Mononuclear cell (primary cell): ENCODE results near the gene STEAP2. TPM values are rescaled to one million over a fixed set of nuclear protein-coding genes. Genes with fewer than 3 reads are reported as not detected.
"Not testable (repeated sequence)": the region's sequence is repeated elsewhere in the genome, so short reads cannot be mapped to it uniquely, and the experiment has no call there.

Source experiments
- H3K27me3 ChIP-seq: 2 replicates; pipeline ENCODE4 v1.6.0; 2011; ENCODE audit warnings: low read length, control low read depth; ENCODE audit not compliant: insufficient read depth
- H3K4me1 ChIP-seq: 2 replicates; pipeline ENCODE4 v1.5.1; 2011; ENCODE audit warnings: mild to moderate bottlenecking, low read length, control low read depth; ENCODE audit not compliant: insufficient read depth
- H3K4me3 ChIP-seq: 2 replicates; pipeline ENCODE4 v1.5.1; 2011; ENCODE audit warnings: mild to moderate bottlenecking, low read length, moderate library complexity
- H3K9me3 ChIP-seq: 2 replicates; pipeline ENCODE4 v1.5.1; 2011; ENCODE audit warnings: low read depth, mild to moderate bottlenecking, control low read depth, low read length
- total RNA-seq: library from RNA; depleted of rRNA; stranded (reverse); fragments of >200 nt; gene quantifications from one replicate; pipeline ENCODE4 v1.2.3, GENCODE V29; 2012

Gene STEAP2
- total RNA-seq, 1 donor: 0.10 TPM

DNA sequence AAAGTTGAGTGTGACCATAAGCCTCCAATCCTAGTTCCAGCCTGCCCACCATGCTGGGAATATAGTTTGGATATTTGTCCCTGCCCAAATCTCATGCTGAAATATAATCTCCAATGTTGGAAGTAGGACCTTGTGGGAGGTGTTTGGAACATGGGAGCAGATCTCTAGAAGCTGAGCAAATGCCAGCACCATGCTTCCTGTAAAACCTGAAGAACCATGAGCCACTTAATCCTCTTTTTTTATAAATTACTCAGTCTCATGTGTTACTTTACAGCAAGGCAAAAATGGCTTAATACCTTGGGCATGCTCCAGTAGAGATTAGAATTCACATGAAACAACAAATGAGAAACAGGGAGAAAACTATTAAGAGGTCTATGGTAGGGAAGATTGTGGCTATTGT lies 30.1 kb upstream of the STEAP2 start:
- no peaks in the 10 kb centered on the region for H3K27me3 ChIP-seq
- H3K4me3 ChIP-seq: no peak overlapping the region
- peaks cover 12% of the 10 kb centered on the region for H3K4me1 ChIP-seq
- H3K9me3 ChIP-seq: no peaks in the 10 kb centered on the region

DNA sequence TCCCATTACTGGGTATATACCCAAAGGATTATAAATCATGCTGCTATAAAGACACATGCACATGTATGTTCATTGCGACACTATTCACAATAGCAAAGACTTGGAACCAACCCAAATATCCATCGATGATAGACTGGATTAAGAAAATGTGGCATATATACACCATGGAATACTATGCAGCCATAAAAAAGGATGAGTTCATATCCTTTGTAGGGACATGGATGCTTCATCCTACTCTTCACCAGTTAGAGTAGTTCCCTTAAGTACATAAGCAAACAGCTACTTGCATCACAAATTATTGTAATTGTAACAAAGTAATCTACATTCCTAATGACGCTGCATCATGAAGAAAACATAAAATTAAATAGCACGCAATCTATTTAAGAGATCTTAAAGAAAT lies 25.2 kb upstream of the STEAP2 start:
- H3K9me3 ChIP-seq, H3K4me1 ChIP-seq, H3K4me3 ChIP-seq, H3K27me3 ChIP-seq: not testable (repeated sequence)

DNA sequence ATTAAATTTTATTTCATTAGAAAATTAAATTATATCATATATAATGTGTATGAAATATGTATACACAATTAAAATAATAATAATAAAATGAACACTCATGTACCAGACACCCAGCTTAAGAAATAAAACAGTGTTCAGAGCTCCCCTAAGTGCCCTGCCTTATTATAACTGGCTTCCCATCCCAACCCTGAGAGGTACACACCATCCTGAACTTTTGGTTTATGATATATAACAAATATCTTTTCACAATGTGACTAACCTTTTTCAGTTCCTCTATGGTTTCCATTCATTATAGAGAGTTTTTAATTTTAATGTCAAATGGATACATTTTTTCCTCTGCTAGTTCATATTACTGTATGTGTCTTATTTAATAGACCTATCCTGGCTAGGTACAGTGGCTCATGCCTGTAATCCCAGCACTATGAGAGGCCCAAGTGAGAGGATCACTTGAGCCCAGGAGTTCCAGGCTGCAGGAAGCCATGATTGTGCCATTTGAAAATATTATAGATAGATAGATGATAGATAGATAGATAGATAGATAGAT lies 24.0 kb upstream of the STEAP2 start:
- Histone ChIP-seq H3K27me3 (no peaks in the 10 kb centered on the region), H3K4me1 (no peaks in the 10 kb centered on the region), H3K4me3 (no peak overlapping the region), H3K9me3 (peaks cover 6% of the 10 kb centered on the region)

DNA sequence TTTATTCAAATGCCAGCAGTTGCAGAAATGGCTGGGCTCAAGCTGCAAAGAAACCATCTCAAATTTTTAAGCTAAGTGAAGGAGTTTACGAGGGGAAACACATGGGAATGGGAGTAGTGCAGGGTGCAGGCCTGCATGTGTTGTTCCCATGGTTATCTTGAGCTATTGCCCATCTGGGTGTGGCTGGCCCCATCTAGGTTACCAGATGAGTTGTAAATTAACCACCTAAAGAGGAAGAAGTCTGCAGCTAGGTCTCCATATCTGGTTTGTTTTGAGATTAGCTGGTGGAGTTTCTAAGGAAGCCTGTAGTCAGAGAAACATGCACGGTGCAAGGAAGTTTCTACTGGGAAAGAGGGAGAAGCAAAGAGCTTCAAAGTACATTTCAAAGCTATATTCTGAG lies 23.3 kb upstream of the STEAP2 start:
- no peaks in the 10 kb centered on the region for H3K4me1 ChIP-seq
- no peak overlapping the region for H3K4me3 ChIP-seq

DNA sequence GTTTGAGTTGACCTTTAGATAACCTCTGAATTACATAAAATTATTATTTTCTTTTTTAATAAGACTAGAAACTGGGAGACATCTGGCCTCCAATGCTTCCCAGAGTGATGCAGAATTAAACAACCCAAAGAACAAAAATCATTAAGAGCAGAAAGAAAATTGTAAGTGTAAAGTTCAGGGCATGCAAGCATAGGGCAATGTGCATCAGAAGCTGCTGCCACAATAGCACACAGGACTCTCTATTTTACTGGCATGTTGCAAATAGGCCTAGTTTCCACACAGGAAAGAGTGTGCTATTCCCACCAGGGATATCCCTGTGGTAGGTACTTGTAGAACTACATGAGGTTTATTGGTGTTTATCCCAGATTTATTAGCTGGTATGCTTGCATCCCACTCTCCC lies 20.5 kb upstream of the STEAP2 start:
- Histone ChIP-seq H3K9me3 (peaks cover 6% of the 10 kb centered on the region), H3K27me3 (no peaks in the 10 kb centered on the region), H3K4me1 (no peaks in the 10 kb centered on the region), H3K4me3 (no peak overlapping the region)

More for the DNA sequence above, 23.3 kb upstream of the STEAP2 start:
- no peaks in the 10 kb centered on the region for H3K27me3 ChIP-seq
- H3K9me3 ChIP-seq: peaks cover 6% of the 10 kb centered on the region

DNA sequence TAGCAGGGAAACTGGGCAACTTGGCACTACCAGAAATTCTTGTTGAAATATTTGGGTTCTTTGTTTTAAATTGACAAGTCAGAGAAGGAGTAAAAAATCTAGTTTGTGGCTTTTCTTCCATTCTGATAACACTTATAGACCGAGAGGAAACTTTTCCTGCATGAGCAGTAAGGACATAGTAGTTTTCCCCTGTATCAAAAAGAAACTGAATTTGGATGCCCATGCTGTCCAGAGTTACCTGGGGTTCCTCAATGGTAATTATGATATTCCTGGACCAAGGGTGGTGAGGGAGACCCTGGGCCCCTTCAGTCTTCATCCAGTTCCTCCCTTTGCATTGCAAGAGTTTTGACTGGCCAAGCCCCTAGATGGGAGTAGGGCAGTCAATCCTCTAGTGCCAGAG lies 19.9 kb upstream of the STEAP2 start:
- H3K27me3 ChIP-seq: no peaks in the 10 kb centered on the region
- no peaks in the 10 kb centered on the region for H3K4me1 ChIP-seq
- H3K4me3 ChIP-seq: no peak overlapping the region
- H3K9me3 ChIP-seq: peaks cover 6% of the 10 kb centered on the region

DNA sequence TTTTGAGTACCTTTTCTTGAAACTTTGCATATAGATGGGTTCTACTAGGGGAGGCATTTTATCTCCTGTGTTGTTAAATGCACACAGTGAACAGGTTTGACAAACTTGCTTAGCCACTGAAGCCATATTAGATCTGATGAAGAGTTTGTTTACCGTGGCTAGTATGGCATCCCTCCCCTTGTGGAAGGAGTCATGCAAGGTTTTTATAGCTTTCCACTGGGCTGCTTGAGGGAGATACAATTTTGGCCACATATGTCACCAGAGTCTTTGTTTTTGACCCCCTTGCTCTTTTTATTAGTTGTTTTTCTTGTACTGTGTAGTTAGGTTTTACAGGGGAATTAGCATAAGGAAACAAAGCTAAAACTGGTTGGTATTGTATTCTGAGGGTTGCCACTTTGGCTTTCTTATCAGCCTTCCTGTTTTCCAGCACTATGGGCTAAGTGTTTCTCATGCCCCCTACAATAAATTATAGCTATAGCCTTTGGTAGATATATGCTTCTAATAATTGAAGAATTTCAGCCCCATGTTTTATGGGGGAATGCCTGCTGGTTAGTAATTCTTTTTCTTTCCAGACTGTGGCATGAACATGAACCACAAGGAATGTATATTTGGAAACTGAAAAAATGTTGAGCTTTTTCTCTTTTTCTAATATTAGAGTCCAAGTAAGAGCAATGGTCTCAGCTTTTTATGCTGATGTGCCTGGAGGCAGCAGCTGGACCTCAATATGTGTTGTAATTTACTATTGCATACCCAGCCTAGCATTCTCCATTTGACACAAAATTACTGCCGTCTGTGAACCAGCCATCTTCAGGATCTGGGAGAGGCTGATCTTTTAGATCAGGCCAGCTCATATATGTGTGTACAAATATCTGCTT lies 18.4 kb upstream of the STEAP2 start:
- H3K27me3 ChIP-seq: no peaks in the 10 kb centered on the region

DNA sequence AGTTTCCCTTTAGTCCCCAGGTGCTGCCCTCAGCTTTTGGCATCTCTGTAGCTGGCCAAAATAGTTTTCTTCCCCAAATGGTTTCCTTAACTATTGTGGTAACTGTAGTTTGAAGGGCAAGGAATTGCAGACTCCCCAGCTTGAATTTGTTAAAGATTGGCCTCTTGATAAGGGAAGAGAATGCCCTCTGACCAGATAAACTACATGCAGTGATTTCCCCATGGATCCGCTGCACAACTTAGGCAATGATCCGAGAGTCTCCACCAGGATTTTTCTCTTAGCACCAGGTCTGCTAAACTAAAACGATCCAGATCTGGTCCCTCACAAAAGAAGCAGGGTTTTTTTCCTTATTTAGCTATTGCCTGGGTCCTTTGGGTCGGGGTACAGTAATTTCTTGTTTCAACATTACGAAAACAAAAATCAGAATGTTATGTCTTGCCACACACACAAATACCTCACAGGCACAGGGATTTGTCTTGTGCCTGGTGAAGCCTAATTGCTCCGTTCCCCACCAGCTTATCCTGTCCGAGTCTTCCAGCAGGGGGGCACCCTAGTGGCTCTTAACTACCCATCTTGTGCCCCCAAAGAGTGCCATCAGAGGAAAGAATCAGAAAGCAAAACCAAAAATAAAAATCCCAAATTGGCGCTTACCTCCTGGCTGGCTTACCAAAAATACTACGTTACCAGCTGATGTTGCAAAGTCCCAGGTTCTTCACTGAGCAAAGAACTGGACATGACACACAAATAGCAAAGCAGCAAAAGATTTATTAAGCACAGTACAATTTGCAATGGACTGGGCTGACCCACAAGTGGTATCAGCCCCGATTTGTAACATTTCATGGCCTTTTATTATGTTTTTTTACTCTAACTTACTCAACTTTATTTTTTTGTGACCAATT lies 16.4 kb upstream of the STEAP2 start:
- no peak overlapping the region for H3K4me3 ChIP-seq
- peaks cover 6% of the 10 kb centered on the region for H3K9me3 ChIP-seq
- H3K4me1 ChIP-seq: no peaks in the 10 kb centered on the region
- peaks cover 2% of the 10 kb centered on the region for H3K27me3 ChIP-seq

More for the DNA sequence above, 18.4 kb upstream of the STEAP2 start:
- H3K4me3 ChIP-seq: no peak overlapping the region
- no peaks in the 10 kb centered on the region for H3K4me1 ChIP-seq
- peaks cover 6% of the 10 kb centered on the region for H3K9me3 ChIP-seq

DNA sequence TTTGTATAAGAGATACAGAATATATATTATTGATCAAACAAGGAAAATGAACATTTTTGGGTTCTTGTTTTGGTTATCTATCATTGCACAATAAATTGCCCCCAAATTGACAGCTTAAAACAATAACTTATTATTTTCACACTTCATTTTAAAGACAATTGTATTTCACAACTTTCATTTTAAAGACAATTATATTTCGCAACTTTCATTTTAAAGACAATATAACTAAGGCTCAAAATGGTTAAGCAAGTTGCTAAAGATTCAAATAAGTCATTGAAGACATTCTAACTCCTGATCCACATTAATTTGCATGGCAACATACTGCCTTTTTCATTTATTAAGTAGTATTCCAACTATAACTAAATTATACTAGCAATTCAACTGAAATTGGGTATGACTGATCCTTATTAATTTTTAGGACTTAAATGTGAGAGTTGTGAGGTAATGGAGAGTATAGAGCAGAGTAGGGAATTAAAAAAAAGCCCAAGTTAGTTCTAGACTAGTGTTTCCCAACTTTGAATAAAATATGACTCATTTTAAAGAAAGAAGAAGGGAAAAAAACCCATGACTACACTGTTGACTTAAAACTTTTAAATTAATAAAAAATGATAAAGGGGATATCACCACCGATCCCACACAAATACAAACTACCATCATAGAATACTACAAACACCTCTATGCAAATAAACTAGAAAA lies 9.9 kb upstream of the STEAP2 start:
- H3K27me3 ChIP-seq: peaks cover 2% of the 10 kb centered on the region
- no peaks in the 10 kb centered on the region for H3K9me3 ChIP-seq
- no peaks in the 10 kb centered on the region for H3K4me1 ChIP-seq
- H3K4me3 ChIP-seq: no peak overlapping the region

DNA sequence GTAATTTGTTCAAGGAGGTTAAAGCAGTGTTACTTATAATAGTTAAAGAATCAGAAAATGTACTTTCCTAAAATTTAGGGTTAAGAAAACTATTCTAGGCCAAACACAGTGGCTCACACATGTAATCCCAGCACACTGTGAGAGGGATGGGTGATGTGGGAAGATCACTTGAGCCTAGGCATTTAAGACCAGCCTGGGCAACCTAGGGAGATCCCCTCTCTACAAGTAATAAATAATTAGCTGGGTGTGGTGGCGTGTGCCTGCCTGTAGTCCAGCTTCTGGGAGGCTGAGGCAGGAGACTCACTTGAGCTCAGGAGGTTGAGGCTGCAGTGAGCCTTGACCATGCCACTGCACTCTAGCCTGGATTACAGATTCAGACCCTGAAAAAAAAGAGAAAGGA lies 3.6 kb upstream of the STEAP2 start:
- Histone ChIP-seq H3K4me3 (no peak overlapping the region), H3K4me1 (peaks cover 5% of the 10 kb centered on the region), H3K27me3 (peaks cover 40% of the 10 kb centered on the region), H3K9me3 (no peaks in the 10 kb centered on the region)

DNA sequence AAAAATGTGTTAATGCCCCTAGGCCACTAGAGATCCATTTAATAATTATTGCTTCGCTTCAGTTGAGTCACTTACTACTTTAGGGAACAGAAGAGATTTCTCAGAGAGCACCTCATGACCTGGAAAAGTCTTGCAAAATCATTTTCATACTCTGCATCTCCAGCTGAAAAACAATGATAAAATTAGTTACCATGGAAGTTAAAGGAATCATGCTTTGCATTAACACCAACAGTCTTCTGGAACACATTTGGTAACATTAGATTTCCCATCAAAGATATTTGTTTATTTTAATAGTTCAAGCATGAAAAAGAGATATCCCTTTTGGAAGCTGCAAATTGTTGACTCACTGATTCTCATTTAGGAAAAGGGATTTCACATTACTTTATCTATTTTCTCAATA lies 1.8 kb upstream of the STEAP2 start:
- no peak overlapping the region for H3K4me3 ChIP-seq
- peaks cover 58% of the 10 kb centered on the region for H3K27me3 ChIP-seq
- H3K4me1 ChIP-seq: peaks cover 5% of the 10 kb centered on the region
- no peaks in the 10 kb centered on the region for H3K9me3 ChIP-seq

DNA sequence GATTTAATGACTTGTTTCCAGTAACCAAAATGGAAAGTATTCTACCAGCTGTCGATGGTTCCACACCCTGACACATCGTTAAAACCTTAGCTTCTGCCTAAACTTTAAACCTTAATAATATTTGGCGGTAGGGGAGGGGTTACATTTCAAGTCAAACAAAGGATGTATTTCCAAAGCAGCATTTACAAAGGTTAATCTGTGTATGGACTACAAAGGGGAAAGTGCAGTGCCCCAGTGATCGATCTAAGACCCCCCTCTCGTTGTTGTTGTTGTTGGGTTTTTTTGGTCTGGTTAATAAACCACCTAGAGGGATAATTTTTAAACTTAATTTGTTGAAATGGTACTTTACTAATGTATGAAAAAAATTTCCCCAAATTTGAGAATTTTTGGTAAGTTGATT lies 1.1 kb upstream of the STEAP2 start:
- H3K4me1 ChIP-seq: peaks cover 5% of the 10 kb centered on the region
- H3K4me3 ChIP-seq: no peak overlapping the region
- peaks cover 59% of the 10 kb centered on the region for H3K27me3 ChIP-seq
- no peaks in the 10 kb centered on the region for H3K9me3 ChIP-seq

DNA sequence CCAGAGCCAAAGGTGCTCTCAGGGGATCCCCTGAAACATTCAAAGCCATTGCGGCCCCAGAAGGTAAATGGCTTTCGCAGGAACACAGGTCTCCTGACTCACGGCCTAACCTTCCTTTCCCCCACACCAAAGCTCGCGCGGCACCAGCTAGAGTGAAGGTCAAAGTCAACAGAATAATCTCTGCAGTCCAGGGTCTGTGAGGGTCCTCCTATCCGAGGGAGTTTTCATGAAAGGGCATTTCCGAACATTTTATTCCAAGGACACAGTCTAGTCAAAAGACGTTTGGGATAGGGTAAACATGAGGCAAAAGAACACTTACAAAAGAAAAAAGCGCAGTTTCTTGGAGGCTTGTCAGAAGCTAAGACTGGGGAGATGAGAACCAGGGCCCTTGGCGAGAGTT lies 559 bp upstream of the STEAP2 start:
- Histone ChIP-seq H3K27me3 (peaks cover 61% of the 10 kb centered on the region), H3K4me1 (peaks cover 5% of the 10 kb centered on the region), H3K4me3 (no peak overlapping the region), H3K9me3 (no peaks in the 10 kb centered on the region)

DNA sequence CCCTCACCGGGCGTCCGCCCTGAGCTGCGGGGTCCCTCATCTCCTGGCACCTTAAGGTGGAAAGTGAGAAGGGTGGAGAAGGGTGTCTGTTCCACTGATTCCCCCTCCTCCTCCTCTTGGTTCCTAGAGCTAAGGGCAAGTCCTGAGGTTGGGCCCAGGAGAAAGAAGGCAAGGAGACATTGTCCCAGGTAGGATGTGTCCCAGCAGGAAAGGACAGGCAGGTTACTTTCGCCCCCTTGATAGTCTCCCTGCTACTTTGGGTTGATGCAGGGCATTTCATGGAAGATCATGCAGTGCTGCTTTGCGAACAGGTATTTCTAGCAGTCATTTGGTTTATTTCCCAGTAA lies 582 bp downstream of the STEAP2 start:
- H3K4me1 ChIP-seq: peaks cover 5% of the 10 kb centered on the region
- no peaks in the 10 kb centered on the region for H3K9me3 ChIP-seq
- H3K4me3 ChIP-seq: no peak overlapping the region
- H3K27me3 ChIP-seq: peaks cover 61% of the 10 kb centered on the region

DNA sequence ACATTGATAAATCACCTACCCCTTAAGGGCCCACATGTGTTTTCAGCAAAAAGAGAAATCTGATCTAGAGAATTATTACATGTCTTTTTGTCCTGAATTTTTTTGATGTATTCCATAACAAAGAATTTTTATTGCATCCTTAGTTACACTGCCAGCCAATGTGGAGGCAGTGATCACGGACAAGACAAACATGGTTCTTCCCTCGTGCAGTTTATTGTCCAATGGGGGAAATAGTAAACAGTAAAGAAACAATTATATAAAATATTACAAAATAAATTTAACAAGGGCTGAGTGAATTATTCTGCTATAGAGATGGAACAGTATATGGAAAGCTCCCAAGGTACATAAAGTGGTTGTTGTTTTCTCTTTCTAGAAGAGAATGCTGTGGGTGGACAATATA lies 2.0 kb downstream of the STEAP2 start:
- Histone ChIP-seq H3K4me3 (no peak overlapping the region), H3K27me3 (peaks cover 58% of the 10 kb centered on the region), H3K4me1 (peaks cover 5% of the 10 kb centered on the region), H3K9me3 (no peaks in the 10 kb centered on the region)
